COLO668 (cell line): ENCODE results near the gene SYK.
"Not testable (repeated sequence)": the region's sequence is repeated elsewhere in the genome, so short reads cannot be mapped to it uniquely, and the experiment has no call there.

Experiments
- DNase-seq: peaks from one replicate; lab custom pipeline; 2025; ENCODE audit not compliant: unreplicated experiment; lab: John Stamatoyannopoulos, UW

Gene SYK

DNA sequence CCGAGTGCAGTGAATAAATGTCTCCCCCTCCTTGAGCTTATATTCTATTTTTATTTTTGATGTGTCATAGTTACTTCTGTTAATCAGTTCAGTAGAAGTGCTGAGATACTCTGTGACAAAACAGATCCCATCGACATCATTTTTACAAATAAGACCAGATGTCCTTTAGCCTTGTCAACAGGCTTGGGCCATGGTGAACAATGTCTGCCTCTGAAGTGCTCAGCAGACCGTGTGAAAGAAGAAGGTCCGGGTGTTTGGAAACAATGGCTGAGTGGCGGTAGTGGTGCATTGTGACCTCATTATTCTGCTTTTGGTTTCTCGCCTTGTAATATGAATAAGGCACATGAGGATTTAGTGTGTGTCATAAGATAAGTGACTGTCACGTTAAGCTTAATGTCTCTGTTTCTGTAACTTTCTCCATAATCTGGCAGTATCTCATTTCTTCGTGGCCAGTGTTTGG is 71.2 kb downstream of the SYK start:
- DNase-seq, result peak; percentile 75

DNA sequence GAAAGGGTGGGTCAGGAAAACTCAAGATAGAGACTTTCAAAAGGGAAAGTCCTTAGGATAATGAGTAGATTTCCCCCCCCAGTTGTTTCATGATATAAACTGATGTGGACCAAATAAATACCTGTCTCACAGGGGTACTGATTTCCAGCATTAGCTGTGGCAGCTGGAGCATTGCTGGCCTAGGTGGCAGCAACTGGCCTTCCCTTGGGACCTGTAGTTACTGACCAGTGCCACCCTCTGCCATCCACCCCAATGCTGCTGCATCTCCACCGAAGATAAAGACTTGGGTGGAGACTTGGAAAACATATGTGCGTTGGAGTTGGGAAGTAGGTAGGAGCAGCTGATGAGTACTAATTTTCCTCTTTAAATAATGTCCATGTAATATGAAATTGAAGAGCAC is 71.8 kb downstream of the SYK start:
- no peak for DNase-seq

- no peak for DNase-seq
Observed at GRCh38 chr9:90874194-90874593, 72.6 kb downstream of the SYK start.

GRCh38 chr9:90878562-90878961 is 76.9 kb downstream of the SYK start:
- DNase-seq, result no peak

DNA sequence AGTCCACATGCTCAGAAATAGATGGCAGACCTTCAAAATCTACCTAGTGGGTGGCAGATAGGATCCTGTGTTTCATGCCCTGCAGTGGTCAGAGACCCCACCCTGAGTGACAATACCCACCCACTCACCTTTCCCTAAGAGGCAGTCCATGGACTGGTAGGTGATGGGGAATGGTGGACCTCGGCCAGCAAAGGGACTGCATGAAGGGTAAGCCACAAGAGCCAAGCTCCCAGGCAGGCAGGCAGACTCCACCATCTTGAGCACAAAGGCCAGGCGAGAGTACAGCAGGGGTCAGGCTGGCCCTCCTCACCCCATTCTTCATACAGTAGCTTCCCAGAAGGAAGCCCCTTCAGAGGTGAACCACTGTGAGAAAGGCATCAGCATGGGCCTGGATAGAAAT is 78.4 kb downstream of the SYK start:
- no peak for DNase-seq

DNA sequence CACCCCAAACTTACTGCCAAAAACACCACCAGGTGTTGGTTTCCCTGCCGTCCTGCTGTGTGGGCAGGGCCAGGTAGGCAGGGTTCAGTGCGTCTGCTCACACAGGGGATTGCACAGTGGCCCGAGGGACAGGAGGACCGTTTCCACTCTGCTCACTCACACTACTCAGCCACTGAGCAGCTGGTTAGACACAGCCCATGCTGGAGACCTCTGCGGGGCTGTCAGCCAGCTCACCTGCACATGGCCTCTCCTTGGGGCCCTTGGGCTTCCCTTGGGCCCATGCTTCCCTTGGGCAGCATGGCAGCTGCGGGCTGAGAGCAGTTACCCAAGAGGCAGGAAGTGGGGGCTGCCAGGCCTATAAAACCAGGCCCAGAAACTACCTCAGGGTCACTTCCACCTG is 79.0 kb downstream of the SYK start:
- DNase-seq, result no peak

- peak; percentile 48 for DNase-seq
Observed at GRCh38 chr9:90881648-90882047, 80.0 kb downstream of the SYK start.

- DNase-seq, result no peak
Observed at GRCh38 chr9:90882991-90883600, 81.5 kb downstream of the SYK start.

GRCh38 chr9:90883661-90884060 is 82.0 kb downstream of the SYK start:
- DNase-seq, result no peak

- no peak for DNase-seq
Observed at GRCh38 chr9:90884178-90884577, 82.6 kb downstream of the SYK start.

DNA sequence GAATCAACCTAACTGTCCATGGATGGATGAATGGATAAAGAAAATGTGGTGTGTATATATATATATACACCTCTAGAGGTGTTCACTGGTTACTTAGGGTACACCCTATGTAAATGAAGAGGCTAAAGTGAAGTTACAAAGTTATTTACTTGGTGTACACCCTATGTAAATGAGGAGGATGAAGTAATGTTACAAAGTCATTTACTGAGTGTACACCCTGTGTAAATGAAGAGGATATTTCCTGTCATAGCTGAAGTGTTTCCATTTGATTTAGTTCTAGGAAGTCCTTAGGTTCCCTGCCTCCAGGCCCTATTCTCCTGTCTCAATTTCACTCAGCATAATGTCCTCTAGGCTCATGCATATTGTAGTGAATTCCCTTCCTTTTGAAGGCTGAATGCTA is 85.2 kb downstream of the SYK start:
- not testable (repeated sequence) for DNase-seq

- no peak for DNase-seq
Observed at GRCh38 chr9:90888941-90889340, 87.3 kb downstream of the SYK start.

- no peak for DNase-seq
Observed at GRCh38 chr9:90890146-90890810, 88.7 kb downstream of the SYK start.

GRCh38 chr9:90891308-90892040 is 89.9 kb downstream of the SYK start:
- peak; percentile 38 for DNase-seq

DNA sequence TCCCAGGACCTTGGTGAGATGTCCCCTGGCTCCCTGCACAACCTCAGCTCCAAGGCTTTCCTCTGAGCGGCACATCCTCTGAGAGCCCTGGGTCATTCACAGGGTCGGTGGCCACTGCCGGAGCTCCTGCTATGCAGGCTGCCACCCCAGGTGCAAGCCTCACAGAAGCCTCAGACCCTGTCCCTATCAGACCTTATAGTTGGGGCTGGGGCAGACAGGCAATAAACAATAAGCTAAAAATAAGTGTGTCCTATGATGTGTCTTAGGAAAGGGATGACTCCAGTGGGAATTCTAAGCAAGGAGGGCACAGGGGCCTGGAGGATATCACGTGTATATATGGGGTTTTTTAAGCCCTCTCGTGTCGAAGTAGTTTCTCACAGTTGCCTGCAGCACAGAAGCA is 91.3 kb downstream of the SYK start:
- DNase-seq, result no peak

DNA sequence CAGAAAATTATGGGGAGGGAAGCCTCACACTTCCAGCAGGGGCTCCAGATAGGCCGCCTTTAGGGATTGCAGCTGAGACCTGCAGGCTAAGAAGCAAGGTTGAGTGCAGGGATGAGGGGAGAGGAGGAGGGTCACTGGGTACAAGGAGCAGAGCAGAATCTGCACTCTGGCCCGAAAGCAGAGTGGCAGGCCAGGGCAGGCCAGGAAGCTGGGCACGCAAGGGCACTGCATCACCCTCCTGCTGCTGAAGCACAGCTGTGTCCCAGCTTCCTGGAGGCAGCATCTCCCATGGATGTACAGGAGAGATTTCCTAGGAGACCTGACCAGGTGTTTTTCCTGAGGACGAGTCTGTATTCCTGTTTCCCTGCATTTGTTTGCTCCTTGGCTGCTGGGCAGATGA is 92.1 kb downstream of the SYK start:
- DNase-seq, result no peak

DNA sequence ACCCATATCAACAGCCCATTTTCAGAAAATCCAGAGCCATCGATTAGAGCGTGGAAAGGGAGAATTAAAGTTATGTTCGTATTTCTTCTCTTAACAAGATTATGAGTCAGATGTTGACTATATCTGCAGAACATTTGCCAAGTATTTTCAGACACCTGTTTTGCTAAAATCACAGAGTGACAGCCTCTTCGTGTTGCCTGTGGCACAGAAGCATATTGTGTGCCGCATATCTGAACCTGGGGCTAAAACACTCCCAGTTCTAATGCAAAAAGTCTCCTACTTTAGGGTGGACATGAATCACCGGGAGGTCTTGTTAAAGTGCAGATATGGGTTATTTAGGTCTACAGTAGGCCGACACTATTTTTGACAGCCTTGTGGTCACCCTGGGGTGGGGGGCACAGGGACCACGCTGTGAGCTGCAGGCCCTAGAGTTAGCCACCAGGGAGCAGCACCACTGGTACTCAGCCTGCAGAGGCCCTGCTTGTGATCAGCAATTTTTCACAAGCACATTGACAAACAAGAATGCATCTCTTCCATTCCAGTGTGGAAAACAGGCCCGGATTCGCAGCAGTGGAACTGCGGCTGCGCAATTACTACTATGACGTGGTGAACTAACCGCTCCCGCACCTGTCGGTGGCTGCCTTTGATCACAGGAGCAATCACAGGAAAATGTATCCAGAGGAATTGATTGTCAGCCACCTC is 93.5 kb downstream of the SYK start:
- no peak for DNase-seq

DNA sequence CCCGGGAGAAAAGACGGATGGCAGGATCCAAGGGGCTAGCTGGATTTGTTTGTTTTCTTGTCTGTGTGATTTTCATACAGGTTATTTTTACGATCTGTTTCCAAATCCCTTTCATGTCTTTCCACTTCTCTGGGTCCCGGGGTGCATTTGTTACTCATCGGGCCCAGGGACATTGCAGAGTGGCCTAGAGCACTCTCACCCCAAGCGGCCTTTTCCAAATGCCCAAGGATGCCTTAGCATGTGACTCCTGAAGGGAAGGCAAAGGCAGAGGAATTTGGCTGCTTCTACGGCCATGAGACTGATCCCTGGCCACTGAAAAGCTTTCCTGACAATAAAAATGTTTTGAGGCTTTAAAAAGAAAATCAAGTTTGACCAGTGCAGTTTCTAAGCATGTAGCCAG is 94.2 kb downstream of the SYK start:
- no peak for DNase-seq

DNA sequence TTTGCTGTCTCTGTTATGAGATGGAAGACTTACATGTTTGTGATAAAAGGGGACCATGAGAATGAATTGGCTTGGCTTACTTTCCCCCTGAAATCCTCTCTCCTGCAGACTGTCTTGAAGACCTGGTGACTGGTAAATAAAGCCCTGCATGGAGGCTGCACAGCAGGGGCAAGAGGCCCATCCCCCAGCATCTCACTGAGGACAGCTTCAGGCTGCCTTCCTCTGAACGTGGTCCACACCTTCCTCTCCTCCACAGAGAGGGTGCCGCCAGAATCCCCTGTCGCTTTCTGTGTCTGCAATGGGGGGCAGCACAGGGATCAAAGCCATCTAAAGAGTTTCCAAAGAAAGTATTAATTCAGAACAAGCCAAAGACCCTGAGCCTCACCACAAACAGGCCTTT is 94.6 kb downstream of the SYK start:
- no peak for DNase-seq

- no peak for DNase-seq
Observed at GRCh38 chr9:90898228-90898627, 96.6 kb downstream of the SYK start.

GRCh38 chr9:90899287-90899686 is 97.7 kb downstream of the SYK start:
- no peak for DNase-seq

GRCh38 chr9:90900130-90900529 is 98.5 kb downstream of the SYK start:
- no peak for DNase-seq
